Measurements from ENCODE around the gene SELENON. TPM values are rescaled to one million over a fixed set of nuclear protein-coding genes. Genes with fewer than 3 reads are reported as not detected.

The SELENON gene
- total and polyA plus RNA-seq, 2 of the 8 experiments (the other 6 are each of a cell fraction or from before 2014, with no cell fraction given) = 43.0 to 77.6 TPM

- Histone ChIP-seq H3K79me1 (ENCODE audit: low read depth, low read length) (no peaks in the 10 kb centered on the region), H3K18ac (ENCODE audit: extremely low read depth, low read length) (no peak overlapping the region; the same call in 1 of the 2 replicates), H4K91ac (replicated peaks; ENCODE audit: insufficient read length, low read length) (peak overlapping the region; percentile 13), H2BK5ac (ENCODE audit: low read depth, low read length) (no peak overlapping the region), H3K79me2 (ENCODE audit: control insufficient read depth in 1 of 2, insufficient read depth in 2 of 2, low read length in 2 of 2) (no peaks in the 10 kb centered on the region), H2BK15ac (ENCODE audit: low read length) (peak overlapping the region; percentile 92; the same call in 1 of the 2 replicates), H2BK12ac (ENCODE audit: low read depth, low read length) (0 out of 2 replicates have a peak overlapping the region, but pooled peaks have one; percentile 27), H3K14ac (ENCODE audit: insufficient read length) (no peak overlapping the region), H3K4me3 (ENCODE audit: extremely low read depth in 1 of 4, insufficient read depth in 2 of 4, low read depth in 3 of 4, low read length in 4 of 4) (no peak overlapping the region), H3K4ac (replicated peaks; ENCODE audit: insufficient read length, low read depth, low read length) (no peak overlapping the region), H2AFZ (ENCODE audit: low read length) (no peak overlapping the region), H2BK120ac (replicated peaks; ENCODE audit: low read depth, low read length) (no peak overlapping the region), H3K4me1 (replicated peaks in 1 of 4; ENCODE audit: control insufficient read depth in 3 of 4, insufficient read depth in 4 of 4, low read length in 3 of 4) (peaks cover 4 to 14% (median 11%) of the 10 kb centered on the region in 4 experiments; a peak in 6 of 7 replicates), H4K20me1 (replicated peaks in 1 of 2; ENCODE audit: control insufficient read depth in 1 of 2, insufficient read depth in 2 of 2, low read length in 2 of 2) (peaks cover 0 to 4% of the 10 kb centered on the region in 2 experiments), H3K9ac (replicated peaks in 1 of 4; ENCODE audit: extremely low read depth in 1 of 4, low read depth in 3 of 4, low read length in 3 of 4) (no peak overlapping the region), H4K8ac (ENCODE audit: extremely low read depth, insufficient read depth, low read length) (no peak overlapping the region), H3K23me2 (ENCODE audit: low read depth, low read length) (peaks cover 9% of the 10 kb centered on the region; the same call in 1 of the 2 replicates), H3K56ac (replicated peaks; ENCODE audit: insufficient read length, low read depth, low read length) (no peak overlapping the region), H3K36me3 (ENCODE audit: control insufficient read depth in 2 of 4, insufficient read depth in 4 of 4, low read length in 3 of 4) (0 out of 8 replicates have a peak, but pooled peaks cover 0 to 4% (median 0%) of the 10 kb centered on the region in 4 experiments), H3K23ac (ENCODE audit: insufficient read length) (no peak overlapping the region), H3K27me3 (replicated peaks in 1 of 4; ENCODE audit: control insufficient read depth in 3 of 4, extremely low read depth in 1 of 4, insufficient read depth in 3 of 4, low read length in 3 of 4) (peaks cover 0 to 2% (median under 1%) of the 10 kb centered on the region in 4 experiments; a peak in 3 of 7 replicates), H3K4me2 (ENCODE audit: insufficient read depth in 1 of 2, low read depth in 2 of 2, low read length in 2 of 2) (no peak overlapping the region), H4K5ac (ENCODE audit: insufficient read length, low read depth, low read length) (no peak overlapping the region), H3K27ac (ENCODE audit: low read depth, low read length) (no peak overlapping the region), H2AK5ac (ENCODE audit: low read depth, low read length) (no peak overlapping the region), H3K9me3 (ENCODE audit: insufficient read depth in 2 of 2, low read depth in 1 of 2, low read length in 1 of 2) (no peaks in the 10 kb centered on the region), H2BK20ac (ENCODE audit: low read length) (no peak overlapping the region)
- ChIA-PET POLR2A (ENCODE audit: partially characterized antibody) (interaction anchor here (1.1 to 2.0 kb wide), 7 partner anchors 11 to 226 kb away, joined by 3 to 6 read pairs (median 5); no protein-coding TSS in a partner anchor), CTCF (ENCODE audit: partially characterized antibody) (interaction anchor here (0.7 to 8.3 kb wide), 39 partner anchors 12 to 334 kb away, joined by 3 to 83 read pairs (median 5); no protein-coding TSS in a partner anchor)
- WGBS, 2 experiments (ENCODE audit: extremely low coverage in 1 of 2, insufficient coverage in 1 of 2, insufficient read length in 1 of 2, insufficient replicate concordance in 2 of 2, low coverage in 1 of 2, low lambda C conversion rate in 2 of 2, missing lambda C conversion rate in 1 of 2) = 89% methylated on average over 8 of the region's 8 CpGs; no CpG with 5 or more reads in 1 of the 2 experiments
- FAIRE-seq (no peak), DNase-seq (ENCODE audit: low read depth in 1 of 2, low spot score in 2 of 2) (no peak)
- TF ChIP-seq BACH1 (IDR thresholded peaks at IDR 0.05; ENCODE audit: low read length) = no peak
- no peak for TF ChIP-seq CTCF (IDR thresholded peaks at IDR 0.05; ENCODE audit: control extremely low read depth in 1 of 3, insufficient read depth in 1 of 3, low read depth in 1 of 3, low read length in 3 of 3)
- TF ChIP-seq PHF8 (conservative IDR thresholded peaks at IDR 0.05; ENCODE audit: low read depth, low read length) = no peak
- TF ChIP-seq CTBP2 (IDR thresholded peaks at IDR 0.05; ENCODE audit: borderline replicate concordance, insufficient read depth, insufficient read length, low read length) = no peak
- TF ChIP-seq EP300 (IDR thresholded peaks at IDR 0.05; ENCODE audit: borderline replicate concordance in 1 of 2, low read depth in 2 of 2, low read length in 2 of 2) = no peak
- TF ChIP-seq TCF12 (IDR thresholded peaks at IDR 0.05; ENCODE audit: low read depth, low read length) = no peak
Observed at GRCh38 chr1:25798666-25799351, 1.2 kb upstream of the SELENON start.

Data from H1 (cell line).